GM23338 (cell line): ENCODE measurements around the gene RAB25. TPM values are rescaled to one million over a fixed set of nuclear protein-coding genes. Genes with fewer than 3 reads are reported as not detected.
"Not testable (repeated sequence)": the region's sequence is repeated elsewhere in the genome, so short reads cannot be mapped to it uniquely, and the experiment has no call there.

ENCODE experiments used
- ATAC-seq: fragments of 200-7000 bp; cut with Tn5 transposase; 3 replicates; pipeline ENCODE4 v1.9.1; 2020
- DNase-seq: peaks from one replicate; pipeline ENCODE4 v3.0.0-alpha.2; 2015; ENCODE audit warnings: low spot score
- H2AFZ ChIP-seq: fragments of 200-600 bp; sonication (generic); 2 replicates; pipeline ENCODE4 v1.8.0; 2016; ENCODE audit warnings: antibody characterized with exemption, mild to moderate bottlenecking, moderate library complexity
- H3F3A ChIP-seq: fragments of 200-600 bp; sonication (generic); replicated peaks from 2 replicates; pipeline ENCODE4 v1.8.0; 2017; ENCODE audit warnings: antibody characterized with exemption, mixed run types, low read depth
- H3K27ac ChIP-seq: fragments of 200-600 bp; sonication (generic); 2 replicates; pipeline ENCODE4 v1.6.1; 2016; ENCODE audit warnings: low read depth
- H3K27me3 ChIP-seq: fragments of 200-600 bp; sonication (generic); 2 replicates; pipeline ENCODE4 v1.8.0; 2016; ENCODE audit warnings: mild to moderate bottlenecking, mixed run types, moderate library complexity; ENCODE audit not compliant: insufficient read depth
- H3K36me3 ChIP-seq: fragments of 200-600 bp; sonication (generic); 2 replicates; pipeline ENCODE4 v1.8.0; 2016; ENCODE audit warnings: mild to moderate bottlenecking; ENCODE audit not compliant: insufficient read depth
- H3K4me1 ChIP-seq: fragments of 200-600 bp; sonication (generic); 2 replicates; pipeline ENCODE4 v1.8.0; 2016; ENCODE audit warnings: mild to moderate bottlenecking, moderate library complexity; ENCODE audit not compliant: insufficient read depth
- H3K4me2 ChIP-seq: fragments of 200-600 bp; sonication (generic); 2 replicates; pipeline ENCODE4 v1.7.1; 2017; ENCODE audit warnings: mixed run types
- H3K4me3 ChIP-seq: fragments of 200-600 bp; sonication (generic); 2 replicates; pipeline ENCODE4 v1.6.1; 2016; ENCODE audit warnings: mixed run types
- H3K79me2 ChIP-seq: fragments of 200-600 bp; sonication (generic); replicated peaks from 2 replicates; pipeline ENCODE4 v1.8.0; 2017; ENCODE audit warnings: mild to moderate bottlenecking; ENCODE audit not compliant: insufficient read depth
- H3K9me2 ChIP-seq: fragments of 200-600 bp; sonication (generic); 2 replicates; pipeline ENCODE4 v1.8.0; 2017; ENCODE audit not compliant: insufficient read depth
- H4K20me1 ChIP-seq: fragments of 200-600 bp; sonication (generic); replicated peaks from 2 replicates; pipeline ENCODE4 v1.8.0; 2017; ENCODE audit warnings: mild to moderate bottlenecking; ENCODE audit not compliant: insufficient read depth
- H3K27ac Mint-ChIP-seq: 2 replicates; pipeline ENCODE4 v1.8.0; 2020; ENCODE audit warnings: inconsistent platforms, mild to moderate bottlenecking, moderate library complexity, mixed read lengths
- H3K27me3 Mint-ChIP-seq: 3 replicates; pipeline ENCODE4 v1.8.0; 2022; ENCODE audit warnings: low read depth, mild to moderate bottlenecking, moderate library complexity, mixed read lengths, inconsistent platforms; ENCODE audit not compliant: insufficient read depth, poor library complexity
- H3K36me3 Mint-ChIP-seq: 3 replicates; pipeline ENCODE4 v1.8.0; 2021; ENCODE audit warnings: low read depth, mild to moderate bottlenecking, inconsistent platforms, moderate library complexity, mixed read lengths
- H3K4me1 Mint-ChIP-seq: 3 replicates; pipeline ENCODE4 v1.8.0; 2020; ENCODE audit warnings: mild to moderate bottlenecking, inconsistent platforms, mixed read lengths
- H3K4me3 Mint-ChIP-seq: 3 replicates; pipeline ENCODE4 v1.8.0; 2021; ENCODE audit warnings: moderate library complexity, mild to moderate bottlenecking, inconsistent platforms, mixed read lengths
- H3K9me3 Mint-ChIP-seq: 3 replicates; pipeline ENCODE4 v1.8.0; 2020; ENCODE audit warnings: moderate library complexity, mild to moderate bottlenecking, inconsistent platforms, mixed read lengths
- CREB1 ChIP-seq: fragments of 250-450 bp; sonication (Bioruptor Pico); IDR thresholded peaks from 2 replicates; pipeline ENCODE4 v1.5.0; 2020; ENCODE audit warnings: low read depth, mild to moderate bottlenecking, moderate library complexity
- CTCF ChIP-seq, 2 experiments: fragments of 200-600 bp in 1 of 2; sonication (generic) in 1 of 2; conservative IDR thresholded peaks; 2 replicates each; pipeline versions ENCODE4 v1.5.1 to v1.6.1; 2016 to 2017; ENCODE audit warnings: antibody characterized with exemption in 2 of 2, low read depth in 2 of 2, mild to moderate bottlenecking in 2 of 2, moderate library complexity in 1 of 2
- EZH2 ChIP-seq: fragments of 200-600 bp; sonication (generic); IDR thresholded peaks from one replicate; pipeline ENCODE4 v1.8.0; 2017; ENCODE audit warnings: antibody characterized with exemption, mild to moderate bottlenecking, low read depth; ENCODE audit not compliant: unreplicated experiment
- EZH2phosphoT487 ChIP-seq: fragments of 200-600 bp; sonication (generic); IDR thresholded peaks from one replicate; pipeline ENCODE4 v1.8.1; 2018; ENCODE audit warnings: antibody characterized with exemption; ENCODE audit not compliant: unreplicated experiment
- JUNB ChIP-seq: IDR thresholded peaks from one replicate; pipeline ENCODE4 v1.6.1; 2016; ENCODE audit warnings: antibody characterized with exemption; ENCODE audit not compliant: unreplicated experiment
- NANOG ChIP-seq: IDR thresholded peaks from 2 replicates; pipeline ENCODE4 v1.6.1; 2016; ENCODE audit warnings: antibody characterized with exemption, borderline replicate concordance
- POLR2AphosphoS5 ChIP-seq: IDR thresholded peaks from 2 replicates; pipeline ENCODE4 v1.6.1; 2016; ENCODE audit warnings: antibody characterized with exemption, low read depth
- STAT1 ChIP-seq: IDR thresholded peaks from one replicate; pipeline ENCODE4 v1.6.1; 2016; ENCODE audit warnings: antibody characterized with exemption; ENCODE audit not compliant: unreplicated experiment
- ZNF114 ChIP-seq: fragments of 250-450 bp; sonication (Bioruptor Pico); IDR thresholded peaks from 2 replicates; pipeline ENCODE4 v1.5.0; 2020; ENCODE audit warnings: mild to moderate bottlenecking, moderate library complexity
- ZNF331 ChIP-seq: fragments of 250-450 bp; sonication (Bioruptor Pico); IDR thresholded peaks from 2 replicates; pipeline ENCODE4 v1.5.0; 2020; ENCODE audit warnings: low read depth, mild to moderate bottlenecking, moderate library complexity
- polyA plus RNA-seq: library from polyadenylated mRNA; unstranded; fragments of >200 nt; fragmentation: Nextera tagmentation; extraction: Ambion mirVana; gene quantifications from 2 replicates; pipeline ENCODE4 v1.2.1, GENCODE V29; 2016
- total RNA-seq: library from RNA; depleted of rRNA; stranded (reverse); fragments of >200 nt; shearing (Covaris generic); gene quantifications from 2 replicates; pipeline ENCODE4 v1.2.3, GENCODE V29; 2014
- TF ChIP-seq, protein P1 (sequence below): IDR thresholded peaks from one replicate; pipeline ENCODE4 v1.6.1; 2018; ENCODE audit warnings: antibody characterized with exemption; ENCODE audit not compliant: unreplicated experiment
- TF ChIP-seq, protein P2 (sequence below): IDR thresholded peaks from 2 replicates; pipeline ENCODE4 v1.6.1; 2016; ENCODE audit warnings: antibody characterized with exemption

Gene RAB25
- total and polyA plus RNA-seq, 2 experiments from 2014 or later, result 30.0 to 42.7 TPM

DNA sequence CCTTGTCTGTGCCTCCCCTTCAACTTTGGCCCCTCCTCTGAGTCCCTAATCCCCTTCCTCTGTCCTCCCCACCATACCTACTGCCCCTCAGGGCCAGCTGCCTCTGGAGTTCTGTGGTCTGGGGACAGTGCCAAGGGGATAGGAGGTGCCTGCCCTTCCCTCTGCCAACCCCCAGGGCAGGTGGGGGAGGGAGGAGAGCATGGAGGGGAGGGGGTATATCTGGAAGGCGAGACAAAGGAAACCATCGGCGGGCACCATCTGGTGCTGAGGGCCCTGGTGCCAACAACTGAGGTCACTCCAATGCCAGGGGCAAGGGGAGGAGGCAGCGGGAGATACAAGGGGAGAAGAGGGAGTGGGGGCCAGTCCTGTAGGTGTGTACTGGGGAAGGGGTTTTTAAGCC lies 9.6 kb downstream of the RAB25 start (continued):
- TF ChIP-seq POLR2AphosphoS5 (no peak), CREB1 (CRISPR knock-in tag) (no peak), JUNB (no peak), EZH2phosphoT487 (no peak), EZH2 (no peak), ZNF114 (no peak), ZNF331 (no peak)
- TF ChIP-seq, protein P1, sequence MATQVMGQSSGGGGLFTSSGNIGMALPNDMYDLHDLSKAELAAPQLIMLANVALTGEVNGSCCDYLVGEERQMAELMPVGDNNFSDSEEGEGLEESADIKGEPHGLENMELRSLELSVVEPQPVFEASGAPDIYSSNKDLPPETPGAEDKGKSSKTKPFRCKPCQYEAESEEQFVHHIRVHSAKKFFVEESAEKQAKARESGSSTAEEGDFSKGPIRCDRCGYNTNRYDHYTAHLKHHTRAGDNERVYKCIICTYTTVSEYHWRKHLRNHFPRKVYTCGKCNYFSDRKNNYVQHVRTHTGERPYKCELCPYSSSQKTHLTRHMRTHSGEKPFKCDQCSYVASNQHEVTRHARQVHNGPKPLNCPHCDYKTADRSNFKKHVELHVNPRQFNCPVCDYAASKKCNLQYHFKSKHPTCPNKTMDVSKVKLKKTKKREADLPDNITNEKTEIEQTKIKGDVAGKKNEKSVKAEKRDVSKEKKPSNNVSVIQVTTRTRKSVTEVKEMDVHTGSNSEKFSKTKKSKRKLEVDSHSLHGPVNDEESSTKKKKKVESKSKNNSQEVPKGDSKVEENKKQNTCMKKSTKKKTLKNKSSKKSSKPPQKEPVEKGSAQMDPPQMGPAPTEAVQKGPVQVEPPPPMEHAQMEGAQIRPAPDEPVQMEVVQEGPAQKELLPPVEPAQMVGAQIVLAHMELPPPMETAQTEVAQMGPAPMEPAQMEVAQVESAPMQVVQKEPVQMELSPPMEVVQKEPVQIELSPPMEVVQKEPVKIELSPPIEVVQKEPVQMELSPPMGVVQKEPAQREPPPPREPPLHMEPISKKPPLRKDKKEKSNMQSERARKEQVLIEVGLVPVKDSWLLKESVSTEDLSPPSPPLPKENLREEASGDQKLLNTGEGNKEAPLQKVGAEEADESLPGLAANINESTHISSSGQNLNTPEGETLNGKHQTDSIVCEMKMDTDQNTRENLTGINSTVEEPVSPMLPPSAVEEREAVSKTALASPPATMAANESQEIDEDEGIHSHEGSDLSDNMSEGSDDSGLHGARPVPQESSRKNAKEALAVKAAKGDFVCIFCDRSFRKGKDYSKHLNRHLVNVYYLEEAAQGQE, result no peak

GRCh38 chr1:156071332-156071816 lies 10.4 kb downstream of the RAB25 start:
- Mint-ChIP-seq H3K27me3 (peaks cover 24% of the 10 kb centered on the region), H3K4me1 (peaks cover 59% of the 10 kb centered on the region), H3K36me3 (peaks cover 62% of the 10 kb centered on the region)
- not testable (repeated sequence) for H2AFZ ChIP-seq, DNase-seq, H3K4me3 ChIP-seq, H3K36me3 ChIP-seq, H3K4me2 ChIP-seq, H3K9me3 Mint-ChIP-seq, H3K9me2 ChIP-seq, H3K27ac ChIP-seq, H3K27ac Mint-ChIP-seq, H3K27me3 ChIP-seq, ATAC-seq, H3K4me3 Mint-ChIP-seq
- Histone ChIP-seq H3K4me1 (peaks cover 47% of the 10 kb centered on the region), H4K20me1 (peaks cover 18% of the 10 kb centered on the region; the same call in 1 of the 2 replicates), H3K79me2 (peaks cover 17% of the 10 kb centered on the region), H3F3A (peaks cover 33% of the 10 kb centered on the region)
- TF ChIP-seq POLR2AphosphoS5, result 0 out of 2 replicates have a peak, but pooled peaks have one; percentile 26

GRCh38 chr1:156072251-156072650 lies 11.3 kb downstream of the RAB25 start:
- peak overlapping the region; percentile 53 for H3K4me2 ChIP-seq
- peaks cover 15% of the 10 kb centered on the region; the same call in 1 of the 2 replicates for H4K20me1 ChIP-seq
- Mint-ChIP-seq H3K27me3 (peaks cover 27% of the 10 kb centered on the region), H3K9me3 (no peaks in the 10 kb centered on the region; the same call in 2 of the 3 replicates), H3K36me3 (peaks cover 65% of the 10 kb centered on the region), H3K4me1 (peaks cover 63% of the 10 kb centered on the region), H3K27ac (no peak overlapping the region), H3K4me3 (peak overlapping the region; percentile 44)
- H3K27me3 ChIP-seq, result no peaks in the 10 kb centered on the region
- no peaks in the 10 kb centered on the region for H3K9me2 ChIP-seq
- H2AFZ ChIP-seq, result no peak overlapping the region
- 0 out of 2 replicates have a peak overlapping the region, but pooled peaks have one; percentile 6 for H3K4me3 ChIP-seq
- no peak overlapping the region for H3K27ac ChIP-seq
- peaks cover 54% of the 10 kb centered on the region for H3K4me1 ChIP-seq
- DNase-seq (no peak), ATAC-seq (no peak)
- H3F3A ChIP-seq, result peaks cover 38% of the 10 kb centered on the region
- no peaks in the 10 kb centered on the region for H3K36me3 ChIP-seq
- H3K79me2 ChIP-seq, result peaks cover 24% of the 10 kb centered on the region
- TF ChIP-seq EZH2, result no peak
- TF ChIP-seq, protein P2, sequence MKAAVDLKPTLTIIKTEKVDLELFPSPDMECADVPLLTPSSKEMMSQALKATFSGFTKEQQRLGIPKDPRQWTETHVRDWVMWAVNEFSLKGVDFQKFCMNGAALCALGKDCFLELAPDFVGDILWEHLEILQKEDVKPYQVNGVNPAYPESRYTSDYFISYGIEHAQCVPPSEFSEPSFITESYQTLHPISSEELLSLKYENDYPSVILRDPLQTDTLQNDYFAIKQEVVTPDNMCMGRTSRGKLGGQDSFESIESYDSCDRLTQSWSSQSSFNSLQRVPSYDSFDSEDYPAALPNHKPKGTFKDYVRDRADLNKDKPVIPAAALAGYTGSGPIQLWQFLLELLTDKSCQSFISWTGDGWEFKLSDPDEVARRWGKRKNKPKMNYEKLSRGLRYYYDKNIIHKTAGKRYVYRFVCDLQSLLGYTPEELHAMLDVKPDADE, result no peak
- TF ChIP-seq ZNF331, result no peak
- TF ChIP-seq STAT1, result no peak
- TF ChIP-seq, protein P1, result no peak
- no peak for TF ChIP-seq NANOG
- no peak for TF ChIP-seq CREB1 (CRISPR knock-in tag)
- TF ChIP-seq EZH2phosphoT487, result no peak
- TF ChIP-seq CTCF (conservative IDR thresholded peaks at IDR 0.05; ENCODE audit: low read depth in 2 of 2), result no peak
- no peak for TF ChIP-seq POLR2AphosphoS5
- no peak for TF ChIP-seq JUNB
